Measurements from ENCODE around the gene ATP1B3.
A peak's percentile ranks its signal among the peaks of the same experiment; 100 is the strongest.
"Not testable (repeated sequence)": the region's sequence is repeated elsewhere in the genome, so short reads cannot be mapped to it uniquely, and the experiment has no call there.

Gene ATP1B3

DNA sequence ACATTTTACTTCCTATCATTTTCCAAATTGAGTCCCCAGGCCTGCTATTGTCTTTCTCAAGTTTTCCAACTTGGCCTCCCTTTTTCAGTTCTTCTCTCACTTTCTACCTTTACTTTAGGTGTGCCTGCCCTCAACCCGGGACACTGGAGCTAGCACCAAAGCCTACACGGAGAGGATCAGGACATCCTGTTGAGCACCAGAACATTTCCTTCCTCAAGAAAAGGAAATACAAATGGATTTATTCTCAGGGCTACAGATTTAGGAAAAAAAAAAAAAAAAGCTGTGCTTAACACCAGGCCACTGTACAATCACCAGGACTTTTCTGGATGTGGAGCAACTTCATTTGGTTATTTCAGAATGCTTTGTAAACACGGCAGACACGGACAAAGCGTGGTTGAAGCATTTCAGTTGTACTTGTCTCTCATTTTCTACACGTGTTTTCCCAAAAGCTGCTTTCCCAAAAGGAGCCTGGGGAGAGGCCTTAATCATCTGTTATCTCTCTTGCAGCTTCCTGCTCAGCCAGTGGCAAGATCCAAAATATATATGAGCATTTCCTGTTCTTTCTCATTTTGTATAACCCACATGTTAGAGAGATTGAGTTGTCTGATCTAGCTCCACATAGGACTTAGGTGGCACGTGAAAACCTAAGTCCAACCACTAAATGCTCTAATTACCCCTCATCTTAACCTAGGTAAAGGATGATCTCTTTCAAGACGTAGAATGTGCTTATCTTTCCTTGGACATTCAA lies 15.5 kb upstream of the ATP1B3 start:
- DNase-seq = no peak

DNA sequence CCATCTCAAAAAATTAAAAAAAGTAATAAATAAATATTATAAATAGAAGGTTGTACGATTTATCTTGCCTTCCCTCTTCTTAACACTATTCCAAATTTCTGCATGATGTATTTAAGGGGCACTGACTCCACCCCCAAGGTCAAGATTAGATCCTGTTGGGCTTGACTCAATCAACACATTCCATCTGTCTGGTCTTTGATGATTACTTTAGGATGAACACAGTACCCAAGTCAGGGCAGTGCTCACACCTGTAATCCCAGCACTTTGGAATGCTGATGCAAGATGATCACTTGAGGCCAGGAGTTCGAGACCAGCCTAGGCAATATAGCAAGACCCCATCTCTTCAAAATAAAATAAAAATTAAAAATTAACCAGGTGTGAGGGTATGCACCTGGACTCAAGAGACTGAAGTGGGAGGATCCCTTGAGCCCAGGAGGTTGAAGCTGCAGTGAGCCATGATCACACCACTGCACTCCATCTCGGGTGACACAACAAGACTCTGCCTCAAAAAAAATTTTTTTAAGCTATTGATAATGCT lies 14.1 kb upstream of the ATP1B3 start:
- no peak for DNase-seq

GRCh38 chr3:141863491-141863890 lies 13.0 kb upstream of the ATP1B3 start:
- DNase-seq = no peak

- DNase-seq = no peak
These were observed 12.0 kb upstream of the ATP1B3 start for GRCh38 chr3:141864281-141864970.

- no peak for DNase-seq
These were observed 11.3 kb upstream of the ATP1B3 start for GRCh38 chr3:141865101-141865500.

GRCh38 chr3:141870091-141870687 lies 6.3 kb upstream of the ATP1B3 start:
- DNase-seq = no peak

GRCh38 chr3:141875374-141875892 lies 1.0 kb upstream of the ATP1B3 start:
- peak; percentile 92 to 93 for DNase-seq

GRCh38 chr3:141875893-141876380 lies 506 bp upstream of the ATP1B3 start:
- peak; percentile 76 to 77 for DNase-seq

- DNase-seq = peak; percentile 12 to 58
These were observed 613 bp downstream of the ATP1B3 start for GRCh38 chr3:141876891-141877621.

DNA sequence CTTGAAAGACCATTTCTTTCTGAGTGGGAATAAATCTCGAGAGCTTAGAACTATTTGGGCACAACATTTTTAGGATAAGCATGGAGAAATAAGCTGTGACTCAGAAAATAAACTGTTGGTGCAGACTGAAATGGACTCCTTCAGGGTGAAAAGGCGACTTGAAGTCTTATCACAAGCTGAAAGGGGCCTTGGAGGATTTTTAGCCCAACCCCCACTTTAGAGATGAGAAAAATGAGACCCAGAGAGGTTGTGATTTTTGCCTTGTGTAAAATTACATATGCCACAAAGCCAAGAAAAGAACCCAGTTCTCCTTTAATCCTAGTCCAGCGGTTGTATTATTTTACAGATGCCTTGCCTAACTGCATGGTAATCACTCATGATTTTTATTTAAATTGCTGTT lies 1.5 kb downstream of the ATP1B3 start:
- DNase-seq = peak; percentile 24 to 40

DNA sequence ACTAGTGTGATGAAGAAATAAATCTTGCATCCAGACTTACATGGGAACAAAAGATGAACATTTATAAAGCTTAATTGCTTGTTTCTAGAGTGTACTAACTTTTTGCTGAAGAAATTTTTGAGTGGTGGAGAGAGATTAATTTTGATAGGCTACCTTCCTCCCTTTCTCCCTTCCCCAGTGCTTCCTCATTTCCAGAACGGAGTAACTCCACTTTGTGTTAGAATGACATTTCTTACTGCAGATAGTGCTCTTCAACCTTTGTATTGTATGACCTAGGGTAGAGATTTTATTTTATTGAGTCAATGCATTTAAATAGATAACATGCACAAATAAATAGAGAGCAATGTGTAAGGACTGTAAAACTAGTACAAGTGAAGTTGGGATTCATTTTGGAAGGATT lies 1.9 kb downstream of the ATP1B3 start:
- DNase-seq = peak in 1 of 2 experiments; percentile 40

GRCh38 chr3:141878817-141879216 lies 2.4 kb downstream of the ATP1B3 start:
- peak; percentile 58 to 84 for DNase-seq

DNA sequence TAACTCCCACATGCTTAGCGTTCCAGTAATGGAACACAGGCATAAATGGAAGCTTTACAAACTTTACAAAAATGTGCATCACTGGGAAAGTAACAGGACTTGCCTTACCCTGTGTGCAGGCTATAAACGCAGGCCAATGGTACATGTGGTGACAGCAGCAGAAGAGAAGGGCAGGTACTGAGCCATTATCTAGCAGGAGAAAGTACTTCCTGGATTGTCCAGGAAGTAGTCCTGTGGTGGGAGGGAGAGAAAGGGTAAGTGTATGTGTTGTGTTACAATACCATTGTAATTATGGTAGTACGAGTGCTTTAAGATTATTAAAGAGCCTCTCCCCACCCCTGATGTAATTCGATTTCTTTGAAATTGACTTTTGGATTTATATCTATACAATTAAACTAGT lies 5.3 kb downstream of the ATP1B3 start:
- no peak for DNase-seq

- no peak for DNase-seq
These were observed 10.6 kb downstream of the ATP1B3 start for GRCh38 chr3:141887051-141887450.

DNA sequence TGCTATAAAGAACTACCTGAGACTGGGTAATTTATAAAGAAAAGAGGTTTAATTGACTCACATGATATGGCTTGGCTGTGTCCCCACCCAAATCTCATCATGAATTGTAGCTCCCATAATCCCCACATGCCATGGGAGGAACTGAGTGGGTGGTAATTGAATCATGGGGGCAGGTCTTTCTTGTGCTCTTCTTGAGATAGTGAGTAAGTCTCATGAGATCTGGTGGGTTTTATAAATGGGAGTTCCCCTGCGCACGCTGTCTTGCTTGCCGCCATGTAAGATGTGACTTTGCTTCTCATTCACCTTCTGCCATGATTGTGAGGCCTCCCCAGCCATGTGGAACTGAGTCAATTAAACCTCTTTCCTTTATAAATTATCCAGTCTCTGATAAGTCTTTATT lies 12.1 kb downstream of the ATP1B3 start:
- DNase-seq = not testable (repeated sequence)

GRCh38 chr3:141894524-141895176 lies 18.2 kb downstream of the ATP1B3 start:
- no peak for DNase-seq

DNA sequence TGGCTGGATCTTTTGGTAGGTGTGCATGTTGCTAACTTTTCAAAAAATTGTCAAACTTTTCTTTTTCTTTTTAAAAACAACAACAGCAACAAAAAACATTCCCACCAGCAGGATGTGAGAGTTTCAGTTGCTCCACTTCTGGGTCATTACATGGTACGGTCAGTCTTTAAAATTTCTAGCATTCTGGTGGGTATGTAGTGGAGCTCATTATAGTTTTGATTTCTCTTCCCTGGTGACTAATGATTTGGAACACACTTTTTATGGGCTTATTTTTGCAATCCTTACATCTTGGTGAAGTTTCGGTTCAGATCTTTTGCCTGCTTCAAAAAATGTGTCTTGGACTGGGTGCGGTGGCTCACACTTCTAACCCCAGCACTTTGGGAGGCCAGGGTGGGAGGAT lies 19.3 kb downstream of the ATP1B3 start:
- DNase-seq = no peak

GRCh38 chr3:141898908-141899307 lies 22.5 kb downstream of the ATP1B3 start:
- no peak for DNase-seq

GRCh38 chr3:141900343-141900742 lies 23.9 kb downstream of the ATP1B3 start:
- no peak for DNase-seq

GRCh38 chr3:141901914-141902313 lies 25.5 kb downstream of the ATP1B3 start:
- DNase-seq = no peak

DNA sequence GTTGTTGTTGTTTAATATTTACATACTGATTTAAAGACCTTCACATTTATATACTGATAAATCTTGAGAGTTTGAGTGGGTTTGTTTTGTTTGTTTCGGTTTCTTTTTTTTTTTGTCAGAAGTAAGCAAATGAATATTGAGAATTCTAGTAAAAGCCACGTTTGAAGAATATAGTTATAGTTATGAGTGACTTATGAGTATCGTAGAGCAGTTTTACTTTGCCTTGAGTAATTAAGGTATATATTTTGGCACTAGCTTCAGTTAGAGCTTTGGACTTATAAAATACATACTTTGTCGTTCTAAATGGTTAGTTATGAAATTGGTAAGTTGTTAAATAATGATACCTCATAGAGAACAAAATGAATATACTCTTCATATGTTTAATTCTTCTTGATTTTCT lies 27.8 kb downstream of the ATP1B3 start:
- no peak for DNase-seq

- DNase-seq = no peak
These were observed 28.7 kb downstream of the ATP1B3 start for GRCh38 chr3:141905129-141905528.

Data from NCI-H524 (cell line).